ENCODE results near the gene NECTIN1.

NECTIN1 gene

GRCh38 chr11:119677840-119678239 lies 51.2 kb downstream of the NECTIN1 start:
- H3K27ac ChIP-seq: no peak overlapping the region
- TF ChIP-seq CTCF (conservative IDR thresholded peaks at IDR 0.05): no peak

GRCh38 chr11:119676461-119677020 lies 52.5 kb downstream of the NECTIN1 start:
- TF ChIP-seq CTCF (conservative IDR thresholded peaks at IDR 0.05): no peak
- no peak overlapping the region for H3K27ac ChIP-seq

- no peak overlapping the region for H3K27ac ChIP-seq
- TF ChIP-seq CTCF (conservative IDR thresholded peaks at IDR 0.05): no peak
Observed at GRCh38 chr11:119673759-119674336, 55.2 kb downstream of the NECTIN1 start.

GRCh38 chr11:119673052-119673758 lies 55.8 kb downstream of the NECTIN1 start:
- TF ChIP-seq CTCF (conservative IDR thresholded peaks at IDR 0.05): no peak
- H3K27ac ChIP-seq: no peak overlapping the region

- TF ChIP-seq CTCF (conservative IDR thresholded peaks at IDR 0.05): no peak
- no peak overlapping the region for H3K27ac ChIP-seq
Observed at GRCh38 chr11:119672597-119672996, 56.4 kb downstream of the NECTIN1 start.

DNA sequence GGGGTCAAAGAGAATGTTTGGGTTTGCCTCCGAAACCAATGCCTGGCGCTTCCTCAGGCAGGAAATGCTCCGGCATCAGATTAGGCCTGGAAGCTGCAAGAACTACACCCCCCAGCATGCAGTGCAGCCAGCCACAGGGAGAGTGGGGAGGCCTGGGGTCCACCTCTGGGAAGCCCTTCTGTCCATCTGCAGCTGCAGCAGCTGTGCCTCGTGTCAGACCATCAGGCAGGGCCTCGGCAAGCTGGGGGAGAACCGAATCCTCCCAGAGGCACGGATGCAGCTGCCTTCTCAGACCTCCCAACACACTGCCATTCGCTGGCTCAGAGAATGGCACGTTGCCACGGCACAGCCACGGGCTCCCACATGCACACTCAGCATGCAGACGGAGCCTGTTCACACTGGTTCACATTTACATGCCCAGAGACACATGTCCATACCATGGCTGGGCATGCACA lies 57.4 kb downstream of the NECTIN1 start:
- TF ChIP-seq CTCF (conservative IDR thresholded peaks at IDR 0.05): no peak
- H3K27ac ChIP-seq: no peak overlapping the region

- no peak overlapping the region for H3K27ac ChIP-seq
- TF ChIP-seq CTCF (conservative IDR thresholded peaks at IDR 0.05): no peak
Observed at GRCh38 chr11:119671051-119671450, 57.9 kb downstream of the NECTIN1 start.
